GM12801 (cell line): Measurements from ENCODE around the gene ASXL1.

Source experiments
- CTCF ChIP-seq: IDR thresholded peaks from one replicate; pipeline ENCODE4 v1.5.1; 2011; ENCODE audit warnings: control low read depth; ENCODE audit not compliant: insufficient read length; ENCODE audit errors: extremely low read depth

The ASXL1 gene

GRCh38 chr20:32452776-32453466 is 94.8 kb downstream of the ASXL1 start:
- TF ChIP-seq CTCF: no peak

GRCh38 chr20:32453467-32454163 is 95.5 kb downstream of the ASXL1 start:
- no peak for TF ChIP-seq CTCF

GRCh38 chr20:32454164-32455145 is 96.3 kb downstream of the ASXL1 start:
- TF ChIP-seq CTCF: no peak

- no peak for TF ChIP-seq CTCF
Measured at GRCh38 chr20:32455171-32455900, 97.2 kb downstream of the ASXL1 start.

- TF ChIP-seq CTCF: no peak
Measured at GRCh38 chr20:32455901-32456701, 98.0 kb downstream of the ASXL1 start.

- no peak for TF ChIP-seq CTCF
Measured at GRCh38 chr20:32456869-32457478, 98.8 kb downstream of the ASXL1 start.
